Measurements from ENCODE around the gene STARD3.
"Not testable (repeated sequence)": the region's sequence is repeated elsewhere in the genome, so short reads cannot be mapped to it uniquely, and the experiment has no call there.

STARD3 gene

DNA sequence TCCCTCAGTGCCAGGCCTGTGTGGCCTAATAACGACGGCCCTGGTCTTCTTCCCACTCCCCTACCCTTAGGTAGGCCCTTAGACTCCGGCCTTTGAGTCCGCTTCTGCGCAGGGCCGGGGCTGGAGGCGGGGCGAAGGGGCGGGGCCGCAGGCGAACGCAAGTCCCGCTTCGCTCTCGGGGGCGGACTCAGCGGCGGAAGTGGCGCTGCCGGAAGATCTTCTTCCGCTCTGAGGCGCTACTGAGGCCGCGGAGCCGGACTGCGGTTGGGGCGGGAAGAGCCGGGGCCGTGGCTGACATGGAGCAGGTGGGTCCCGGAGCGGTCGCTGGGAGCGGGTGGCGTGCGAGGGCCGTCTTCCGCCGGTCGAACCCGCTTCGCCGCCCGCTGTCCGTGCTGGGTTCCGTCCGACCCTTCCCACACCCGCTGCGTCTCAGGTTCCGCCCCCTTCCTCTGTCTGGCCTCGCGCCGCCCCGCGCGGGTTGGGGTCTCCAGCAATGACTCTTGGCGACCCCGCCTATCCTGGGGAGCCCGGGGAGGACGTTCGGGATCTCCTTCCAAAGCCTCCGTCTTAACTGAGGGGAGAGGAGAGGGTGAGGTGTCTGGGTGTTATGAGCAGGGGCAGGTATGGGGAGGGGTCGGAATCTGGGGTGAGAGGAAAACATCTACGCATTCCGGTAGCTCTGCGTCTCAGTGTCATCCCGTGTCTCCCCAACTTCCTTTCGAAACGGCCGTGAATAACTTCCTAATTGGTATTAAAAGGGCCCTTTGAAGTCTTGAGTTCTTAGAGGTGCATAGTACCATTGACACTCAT is at the start of gene STARD3:
TSS of gene STARD3 (plus strand) at position 218 of the 810 bp plus-strand sequence. CDS start 16,388 bp downstream, outside the sequence.
- DNase-seq, result peak; percentile 29 to 94 (median 80)

GRCh38 chr17:39590180-39590579 is 46.8 kb upstream of the STARD3 start:
- DNase-seq, result not testable (repeated sequence)

DNA sequence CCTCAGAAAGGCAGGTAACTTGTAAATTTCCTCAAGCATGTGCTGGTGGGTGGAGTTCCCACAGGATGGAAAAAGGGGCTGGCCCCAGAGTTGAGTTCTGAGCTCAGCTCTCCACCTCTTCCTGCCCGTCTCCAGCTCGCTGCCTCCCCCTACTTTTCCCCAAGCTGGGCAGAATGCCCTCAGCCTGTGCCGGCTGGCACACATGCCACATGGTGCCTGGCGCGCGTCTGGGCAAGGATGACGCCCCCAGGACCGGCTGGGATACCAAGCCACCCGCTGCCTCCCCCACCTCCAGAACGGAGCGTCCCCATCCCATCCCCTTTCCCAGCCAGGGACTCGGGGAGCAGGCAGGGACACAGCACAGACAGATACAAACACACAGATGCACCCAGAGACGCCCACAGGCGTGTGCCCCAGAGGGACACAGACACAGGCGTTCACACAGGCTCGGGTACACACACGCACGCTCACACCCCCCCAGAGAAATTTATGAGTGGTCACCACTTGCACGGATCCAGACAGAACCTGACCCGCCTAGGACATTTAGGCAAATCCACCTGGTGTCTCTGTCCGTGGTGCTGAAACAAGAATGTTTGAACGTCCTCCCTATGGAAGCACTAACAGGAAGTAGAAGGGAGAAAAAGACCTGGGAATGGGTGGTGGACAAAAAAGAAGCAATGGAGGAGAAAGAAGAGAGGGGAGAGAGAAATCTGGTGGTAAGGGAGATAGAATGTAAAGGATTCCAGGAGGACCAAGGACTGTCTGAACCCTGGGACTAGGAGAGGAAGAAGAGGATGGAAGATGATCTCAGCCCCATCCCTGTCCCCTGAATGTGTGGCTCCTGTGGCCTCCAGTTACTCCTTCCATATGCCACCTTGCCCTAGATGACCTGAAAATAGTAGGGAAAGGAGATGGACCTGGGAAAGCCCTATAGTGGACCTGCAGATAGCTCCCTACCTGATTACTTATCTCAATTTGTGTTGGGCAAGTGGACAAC is 44.7 kb upstream of the STARD3 start:
- peak in 8 of 56 donors; percentile 7 to 33 (median 18) for DNase-seq

DNA sequence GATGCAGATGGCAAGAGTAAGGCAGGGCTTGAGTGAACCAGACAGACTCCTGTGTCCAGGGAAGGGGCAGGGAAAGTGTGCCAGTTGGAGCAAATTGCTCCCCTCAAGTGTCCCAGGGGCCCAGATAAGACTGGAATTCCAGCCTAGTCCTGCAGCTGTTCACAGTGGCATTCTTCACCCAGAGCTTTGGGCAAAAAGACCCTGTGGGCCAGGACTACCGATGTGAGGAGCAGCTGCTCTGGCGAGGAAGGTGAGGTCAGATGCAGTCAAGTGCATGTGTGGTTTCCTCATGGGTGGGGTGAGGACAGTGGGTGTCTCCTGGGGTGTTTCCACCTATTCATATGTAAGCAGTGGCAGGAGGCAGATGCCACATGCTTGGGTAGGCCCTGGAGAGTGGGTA is 43.6 kb upstream of the STARD3 start:
- no peak for DNase-seq

DNA sequence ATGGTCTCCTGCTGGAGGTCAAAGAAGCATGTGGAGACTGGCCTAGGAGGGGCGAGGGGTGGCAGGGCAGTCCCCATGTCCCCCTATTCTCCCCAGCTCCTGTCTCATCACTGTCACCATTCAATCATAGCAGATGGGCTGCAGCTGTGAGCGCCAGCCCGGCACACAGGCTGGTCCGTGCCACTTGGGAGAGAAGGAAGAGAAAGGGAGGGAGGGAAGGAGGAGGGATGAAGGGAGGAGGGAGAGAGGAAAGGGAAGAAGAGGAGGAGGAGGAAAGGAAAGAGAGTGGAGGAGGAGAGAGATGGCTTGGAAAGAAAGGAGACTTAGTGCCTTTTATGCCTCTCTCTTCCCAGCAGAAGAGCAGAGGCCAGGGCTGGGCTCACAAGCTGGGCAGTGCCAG is 41.6 kb upstream of the STARD3 start:
- DNase-seq, result no peak

DNA sequence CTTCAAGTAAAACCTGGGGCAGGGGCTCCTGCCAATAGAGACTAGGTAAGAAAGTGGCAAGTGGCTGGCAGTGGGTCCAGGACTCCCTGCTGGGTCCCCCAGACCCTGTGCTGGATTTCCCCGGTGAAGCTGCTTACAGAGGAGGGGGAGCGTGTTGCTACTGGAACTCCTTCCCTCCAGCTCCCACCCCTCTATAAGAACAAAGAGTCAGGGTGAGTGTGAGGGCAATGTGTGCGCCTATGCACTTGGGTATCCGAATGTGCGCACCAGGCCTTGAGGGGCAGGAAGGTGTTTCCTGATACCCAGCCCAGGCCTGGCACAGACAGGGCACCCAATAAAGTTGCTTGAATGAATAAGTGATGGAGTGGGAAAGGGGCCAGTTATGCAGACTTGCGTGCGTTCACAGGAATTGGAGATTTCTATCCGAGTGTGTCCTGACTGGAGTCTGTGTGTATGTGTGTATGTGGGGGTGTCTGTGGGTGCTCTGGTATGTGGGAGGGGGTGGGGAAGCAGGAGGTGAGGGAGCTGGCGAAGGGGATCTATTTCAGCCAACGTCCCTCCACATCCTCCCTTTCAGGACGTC is 40.9 kb upstream of the STARD3 start:
- DNase-seq, result no peak

DNA sequence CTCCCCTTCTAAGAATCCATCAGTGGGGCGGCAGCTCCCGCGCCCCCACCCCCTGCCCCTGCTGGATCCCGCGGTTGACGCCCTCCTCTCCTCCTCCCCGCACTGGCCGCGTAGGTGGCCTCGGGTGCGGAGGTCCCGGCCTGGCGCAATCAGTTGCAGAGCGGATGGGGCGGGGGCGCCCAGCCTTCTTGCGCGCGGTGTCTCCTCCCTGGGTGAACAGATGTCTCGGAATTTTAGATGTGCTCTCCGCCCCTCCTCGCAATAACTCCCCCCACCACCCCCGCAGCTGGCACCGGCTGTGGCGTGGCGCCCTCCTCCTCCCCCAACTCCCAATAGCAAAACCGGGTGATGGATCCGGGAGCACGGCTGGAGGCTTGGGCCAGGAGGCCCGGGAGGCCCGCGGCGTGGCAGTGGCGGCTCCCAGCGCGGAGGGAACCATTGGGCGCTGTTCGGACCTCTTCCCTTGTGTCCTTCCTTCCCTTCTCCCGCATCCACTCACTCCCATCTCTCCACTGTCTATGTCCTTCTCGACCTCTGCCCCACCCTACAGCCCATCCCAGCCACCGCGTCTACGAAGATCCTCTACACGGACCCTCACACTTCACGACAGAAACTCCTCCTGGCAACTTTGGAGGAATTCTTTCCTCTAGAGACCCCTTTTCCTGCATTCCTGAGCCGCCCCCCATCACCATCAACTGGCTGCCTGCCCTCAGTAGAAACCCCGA is 40.2 kb upstream of the STARD3 start:
- DNase-seq, result no peak

GRCh38 chr17:39597372-39598046 is 39.4 kb upstream of the STARD3 start:
- DNase-seq, result peak in 2 of 56 donors; percentile 17 to 19

DNA sequence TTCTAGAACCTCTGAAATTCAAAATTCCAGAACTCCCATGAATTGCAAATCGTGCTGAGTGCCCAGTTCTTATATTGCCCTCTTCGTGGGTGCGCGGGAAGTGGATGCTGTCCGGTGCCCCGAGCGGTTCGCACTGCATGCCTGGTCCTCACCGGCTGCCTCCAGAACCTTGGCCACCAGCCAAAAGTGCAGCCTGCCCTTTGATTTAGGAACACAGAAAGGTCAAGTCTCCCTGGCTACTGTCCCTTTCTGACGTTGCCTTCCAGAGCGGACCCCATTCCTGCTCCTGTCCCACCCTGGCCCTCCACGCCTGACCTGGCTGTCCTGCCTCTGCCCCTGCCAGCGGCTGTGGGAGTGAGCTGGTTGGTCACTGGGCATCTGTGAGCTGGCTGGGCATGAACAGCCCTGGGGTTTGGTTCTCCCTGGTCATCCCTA is 38.9 kb upstream of the STARD3 start:
- DNase-seq, result peak in 1 of 56 donors; percentile 34

DNA sequence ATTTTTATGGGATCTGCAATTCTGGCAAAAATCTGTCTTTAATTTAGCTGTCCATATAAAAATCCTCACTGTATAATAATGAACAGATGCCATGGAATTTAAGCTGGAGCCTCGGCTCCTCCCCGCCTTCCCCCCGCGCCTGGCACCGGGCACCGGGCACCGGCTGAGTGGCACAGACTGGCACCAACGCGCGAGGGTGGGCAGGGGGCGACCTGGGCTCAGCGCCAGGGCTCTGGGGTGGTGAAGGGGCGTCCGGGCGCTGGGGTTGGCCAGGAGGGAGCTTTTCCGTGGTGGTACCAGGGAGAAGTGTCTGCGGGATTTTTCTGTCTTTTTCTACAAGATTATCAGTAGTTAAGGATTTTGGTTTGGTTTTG is 38.3 kb upstream of the STARD3 start:
- peak in 1 of 56 donors; percentile 18 for DNase-seq

GRCh38 chr17:39599004-39599664 is 37.8 kb upstream of the STARD3 start:
- DNase-seq, result no peak

GRCh38 chr17:39599665-39600231 is 37.2 kb upstream of the STARD3 start:
- DNase-seq, result no peak

GRCh38 chr17:39600288-39600996 is 36.5 kb upstream of the STARD3 start:
- DNase-seq, result no peak

GRCh38 chr17:39600997-39601597 is 35.8 kb upstream of the STARD3 start:
- no peak for DNase-seq

GRCh38 chr17:39601758-39602532 is 35.0 kb upstream of the STARD3 start:
- no peak for DNase-seq

- no peak for DNase-seq
These were observed 34.2 kb upstream of the STARD3 start for GRCh38 chr17:39602533-39603303.
